Limb (tissue), 2 donors: ENCODE measurements around the gene PRKD2.
"Not testable (repeated sequence)": the region's sequence is repeated elsewhere in the genome, so short reads cannot be mapped to it uniquely, and the experiment has no call there.

Experiments used
- DNase-seq, 2 donors: peaks; one replicate each; pipeline ENCODE4 v3.0.0-alpha.2; 2016; ENCODE audit errors: extremely low spot score in 2 of 2

The PRKD2 gene

DNA sequence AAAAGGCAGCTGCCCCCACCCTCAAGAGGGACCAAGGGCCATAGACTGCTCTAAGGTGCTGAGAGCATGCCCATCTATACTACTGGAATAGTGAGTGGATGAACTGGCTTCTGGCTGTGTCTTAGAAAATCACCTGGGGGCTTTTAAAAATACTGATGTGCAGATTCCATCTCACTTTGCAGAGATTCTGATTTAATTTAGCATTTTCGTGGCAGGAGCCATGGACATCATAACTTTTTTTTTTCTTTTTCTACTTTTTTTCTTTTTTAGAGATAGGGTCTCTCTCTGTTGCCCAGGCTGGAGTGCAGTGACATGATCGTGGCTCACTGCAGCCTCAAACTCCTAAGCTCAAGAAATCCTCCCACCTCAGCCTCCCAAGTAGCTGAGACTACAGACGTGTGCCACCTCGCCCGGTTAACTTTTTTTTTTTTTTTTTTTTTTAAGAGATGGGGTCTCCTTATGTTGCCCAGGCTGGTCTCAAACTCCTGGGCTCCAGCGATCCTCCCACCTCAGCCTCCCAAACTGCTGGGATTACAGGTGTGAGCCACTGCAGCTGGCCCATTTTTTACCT, 4.1 kb downstream of the PRKD2 start:
- DNase-seq = not testable (repeated sequence)

DNA sequence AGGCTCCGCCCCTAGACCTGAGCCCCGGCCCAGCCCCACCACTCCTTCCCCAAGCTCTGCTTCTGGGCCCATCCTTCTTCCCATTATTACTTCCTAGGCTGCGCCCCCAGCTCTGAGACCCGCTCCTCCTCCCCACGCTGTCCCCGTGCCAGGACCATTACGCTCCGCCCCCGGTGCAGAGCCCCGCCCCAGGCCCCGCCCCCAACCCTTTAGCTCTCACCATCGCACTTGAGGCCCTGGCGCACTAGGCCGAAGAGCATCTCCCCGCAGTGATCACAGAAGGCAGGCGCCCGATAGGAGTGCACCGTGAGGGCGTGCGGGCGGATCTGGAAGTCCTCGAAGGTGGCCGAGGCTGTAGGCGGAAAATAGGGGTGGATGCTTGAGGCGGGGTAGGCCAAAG, 6.2 kb downstream of the PRKD2 start:
- peak in 1 of 2 donors; percentile 37 for DNase-seq

DNA sequence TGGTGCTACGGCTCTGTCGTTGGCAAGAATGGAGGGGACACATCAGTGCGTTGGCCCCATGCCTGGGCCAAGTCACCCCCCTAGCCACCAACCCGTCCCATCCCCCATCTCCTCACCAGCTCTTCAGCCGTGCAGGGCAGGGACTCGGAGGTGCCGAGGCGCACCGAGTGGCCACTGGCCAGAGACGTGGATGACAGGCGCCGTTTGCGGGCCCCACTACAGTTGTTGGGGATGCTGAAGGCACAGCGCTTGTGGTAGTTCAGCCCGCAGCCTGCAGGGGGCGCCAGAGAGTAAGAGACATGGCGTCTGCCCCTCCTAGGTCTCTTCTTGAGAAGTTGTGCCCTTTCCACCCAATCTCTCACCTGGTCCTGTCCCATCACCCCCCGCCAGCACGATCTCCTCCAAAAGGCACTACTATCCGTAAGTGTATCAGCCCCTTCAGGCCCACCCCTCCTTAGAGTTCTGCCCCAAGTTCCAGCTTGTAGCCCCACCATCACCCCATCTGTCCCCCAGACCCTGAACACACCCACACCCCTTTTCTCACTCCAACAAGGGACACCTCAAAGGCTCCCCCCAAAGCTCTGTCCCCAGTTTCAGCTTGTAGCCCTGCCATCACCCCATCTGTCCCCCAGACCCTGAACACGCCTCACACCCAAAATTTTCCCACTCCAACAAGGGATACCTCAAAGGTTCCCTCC, 12.4 kb downstream of the PRKD2 start:
- DNase-seq = peak in 1 of 2 donors; percentile 76

DNA sequence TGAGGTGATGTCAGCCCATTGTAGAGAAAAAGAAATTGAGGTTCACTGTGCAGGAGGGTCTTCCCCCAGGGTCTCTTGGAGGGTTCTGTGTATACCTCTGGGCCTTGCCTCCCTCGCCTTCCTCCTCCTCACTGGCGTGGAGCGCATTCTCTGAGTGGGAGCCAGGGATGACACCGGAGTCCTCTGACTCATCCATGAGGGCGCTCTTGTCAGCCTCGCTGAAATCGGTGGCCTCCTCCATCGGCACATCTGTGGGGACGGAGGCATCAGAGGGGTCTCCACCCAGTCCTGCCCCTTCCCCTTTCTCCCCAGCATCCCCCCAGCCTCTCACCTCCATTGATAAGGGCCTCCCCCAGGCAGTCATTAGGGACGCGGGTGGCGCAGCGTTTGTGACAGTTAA, 16.2 kb downstream of the PRKD2 start:
- no peak for DNase-seq

DNA sequence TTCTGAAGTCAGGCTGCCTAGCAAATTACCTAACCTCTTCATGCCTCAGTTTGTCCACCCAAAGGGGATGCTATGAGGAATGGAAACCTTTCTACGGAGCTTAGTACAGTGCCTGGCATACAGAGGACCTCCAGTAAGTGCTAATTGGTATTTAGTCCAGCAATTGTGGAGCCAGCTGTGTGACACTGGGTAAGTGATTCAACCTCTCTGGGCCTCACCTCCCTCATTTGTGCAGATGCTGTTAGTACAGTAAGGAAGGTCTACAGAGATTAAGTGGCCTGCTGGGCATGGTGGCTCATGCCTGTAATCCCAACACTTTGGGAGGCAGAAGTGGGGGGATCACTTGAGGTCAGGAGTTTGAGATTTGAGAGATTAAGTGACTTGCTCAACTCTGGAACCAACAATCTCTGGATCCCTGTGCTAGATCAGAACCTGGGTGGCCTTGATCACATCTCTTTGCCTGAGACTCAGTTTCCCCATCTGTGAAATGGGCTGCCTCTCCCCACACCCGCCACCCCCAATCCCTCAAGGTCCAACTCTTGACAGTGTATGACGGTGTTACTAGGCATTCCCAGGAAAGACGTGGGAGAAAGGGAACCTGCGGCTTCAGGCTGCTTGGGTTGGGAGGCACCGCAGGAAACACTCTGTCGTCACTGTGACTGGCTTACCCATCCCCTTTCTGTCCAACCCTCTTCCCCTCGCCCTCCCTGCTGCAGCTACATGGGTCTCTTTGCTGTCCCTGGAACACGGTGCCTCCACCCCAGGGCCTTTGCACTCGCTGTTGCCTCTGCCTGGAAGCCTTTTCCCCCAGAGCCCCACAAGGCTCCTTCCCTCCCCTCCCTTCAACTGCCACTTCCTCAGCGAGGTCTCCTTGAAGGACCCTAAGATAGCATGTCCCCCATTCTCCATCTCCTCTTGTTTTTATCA, 18.3 kb downstream of the PRKD2 start:
- DNase-seq = no peak

DNA sequence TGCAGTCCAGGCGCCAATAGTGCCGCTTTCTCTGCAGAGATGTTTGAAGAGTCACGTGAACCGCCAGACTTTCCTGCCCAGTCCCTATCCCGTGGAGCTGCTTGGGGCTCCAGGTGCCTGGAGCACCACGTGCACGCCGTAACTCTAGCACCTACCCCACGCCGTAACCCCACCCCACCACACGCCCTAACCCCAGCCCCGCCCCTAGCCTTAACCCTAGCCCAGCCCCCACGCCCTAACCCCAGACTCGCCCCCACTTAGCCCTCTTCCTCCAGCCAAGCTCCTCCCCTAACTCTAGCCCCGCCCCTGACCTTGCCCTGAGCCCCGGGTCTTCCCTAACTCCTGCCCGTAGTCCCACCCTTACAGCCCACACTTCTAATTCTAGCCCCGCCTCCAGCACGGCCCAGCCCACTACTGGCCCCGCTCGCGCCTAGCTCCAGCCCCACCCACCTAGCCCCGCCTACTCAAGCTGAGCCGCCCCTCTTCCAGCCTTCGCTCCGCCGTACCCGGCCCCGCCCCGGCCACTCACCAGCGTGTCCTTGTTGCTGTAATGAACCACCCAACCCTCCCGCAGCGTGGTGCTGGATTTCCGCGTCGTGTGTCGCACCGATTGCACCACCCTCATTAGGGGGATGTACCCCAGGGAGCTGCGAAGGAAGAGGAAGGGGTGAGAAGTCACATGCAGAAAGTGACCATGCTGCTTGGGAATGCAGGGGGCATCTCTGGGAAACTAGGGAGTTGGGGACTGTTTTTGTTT, 19.5 kb downstream of the PRKD2 start:
- DNase-seq = peak; percentile 78 to 88

DNA sequence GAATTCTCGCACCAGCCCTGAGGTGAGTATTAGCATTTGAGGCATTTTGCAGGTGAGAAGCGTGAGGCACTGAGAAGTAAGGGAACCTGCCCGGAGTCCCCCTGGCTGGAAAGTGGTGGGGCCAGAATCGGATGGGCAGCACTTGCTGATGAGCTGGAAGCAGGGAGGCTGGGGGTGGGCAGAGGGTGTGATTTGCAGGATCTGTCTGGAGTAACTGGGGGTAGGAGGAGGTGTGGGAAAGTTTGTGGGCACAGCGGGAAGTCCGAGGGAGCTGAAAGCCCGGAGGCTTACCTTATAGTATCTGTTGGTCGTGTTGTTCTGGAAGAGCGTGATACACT, 20.1 kb downstream of the PRKD2 start:
- DNase-seq = no peak

DNA sequence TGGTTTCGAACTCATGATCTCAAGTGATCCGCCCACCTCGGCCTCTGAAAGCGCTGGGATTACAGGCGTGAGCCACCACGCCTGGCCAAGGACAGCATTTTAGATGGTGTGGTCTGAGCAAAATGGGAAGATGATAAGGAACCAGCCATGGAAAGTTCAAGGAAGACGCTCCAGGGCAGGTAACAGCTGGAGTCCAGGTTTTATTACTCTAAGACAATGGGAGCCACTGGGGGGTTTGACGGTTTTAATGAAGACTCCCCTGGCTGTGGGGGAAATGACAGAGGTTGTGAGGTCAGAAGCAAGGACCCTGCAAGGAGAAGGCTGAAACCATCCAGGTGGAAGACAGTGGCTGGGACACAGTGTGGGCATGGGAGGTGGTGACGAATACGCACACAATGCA, 20.9 kb downstream of the PRKD2 start:
- no peak for DNase-seq

DNA sequence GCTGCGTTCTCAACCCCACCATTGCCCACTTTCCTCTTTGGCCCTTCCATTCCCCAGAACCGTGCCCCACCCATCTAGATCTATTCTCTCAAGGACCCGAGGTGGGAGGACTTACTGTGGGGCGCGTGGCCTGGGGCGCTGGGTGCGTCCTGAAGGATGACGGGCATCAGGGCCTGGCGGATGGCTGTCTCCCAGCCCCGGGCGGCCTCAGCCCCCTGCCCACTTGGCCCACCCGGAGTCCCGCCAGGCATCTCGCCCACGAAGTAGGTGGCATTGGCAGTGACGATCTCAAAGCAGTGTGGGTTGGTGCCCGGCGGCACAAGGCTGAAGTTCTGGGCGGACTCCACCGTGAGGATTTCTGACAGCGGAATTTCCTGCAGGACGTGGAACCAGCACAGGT, 23.2 kb downstream of the PRKD2 start:
- DNase-seq = no peak

DNA sequence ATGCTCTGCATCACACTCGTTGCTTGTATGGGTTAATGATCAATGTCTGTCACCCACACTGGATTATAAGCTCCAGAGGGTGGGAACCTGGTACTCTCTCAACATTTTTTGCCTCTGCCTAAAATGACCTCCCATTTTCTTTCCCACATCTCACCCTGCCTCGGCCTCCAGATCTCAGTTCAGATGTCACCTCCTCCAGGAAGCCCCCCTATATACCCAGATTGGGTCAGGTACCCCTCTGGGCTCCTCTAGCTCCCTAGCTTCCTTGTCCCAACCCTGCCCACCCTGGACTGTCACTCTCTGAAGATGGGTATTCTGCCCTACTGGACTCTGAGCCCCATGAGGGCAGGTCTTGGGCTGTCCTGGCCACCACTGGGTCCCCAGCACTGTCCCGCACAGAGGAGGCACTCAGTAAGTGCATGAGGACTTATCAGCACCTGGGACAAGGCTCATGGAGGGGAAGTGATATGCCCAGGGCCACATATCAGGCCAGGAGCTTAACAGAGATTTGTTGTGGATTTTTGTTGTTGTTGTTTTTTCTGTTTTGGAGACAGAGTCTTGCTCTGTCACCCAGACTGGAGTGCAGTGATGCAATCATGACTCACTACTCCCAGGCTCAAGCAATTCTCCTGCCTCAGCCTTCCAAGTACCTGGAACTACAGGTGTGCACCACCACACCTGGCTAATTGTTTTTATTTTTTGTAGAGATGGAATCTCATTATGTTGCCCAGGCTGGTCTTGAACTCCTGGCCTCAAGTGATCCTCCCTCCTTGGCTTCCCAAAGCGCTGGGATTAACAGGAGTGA, 23.8 kb downstream of the PRKD2 start:
- no peak for DNase-seq

DNA sequence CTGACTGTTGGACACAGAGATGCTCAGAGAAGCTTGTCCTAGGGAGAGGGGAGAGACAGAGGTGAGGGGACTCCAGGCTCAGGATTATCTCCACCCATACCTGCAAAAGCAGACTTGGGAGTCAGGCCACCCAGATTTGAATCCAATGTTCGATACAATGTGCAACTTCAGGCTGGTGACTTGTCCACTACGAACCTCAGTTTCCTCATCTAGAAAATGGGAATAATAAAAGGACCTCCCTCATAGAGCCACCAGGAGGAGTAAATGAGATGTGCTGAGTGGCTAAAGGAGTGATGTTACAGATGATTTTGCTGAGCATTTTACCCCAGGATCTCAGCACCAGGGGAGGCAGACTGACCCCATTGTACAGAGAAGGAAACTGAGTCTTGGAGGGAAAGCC, 25.0 kb downstream of the PRKD2 start:
- no peak for DNase-seq

DNA sequence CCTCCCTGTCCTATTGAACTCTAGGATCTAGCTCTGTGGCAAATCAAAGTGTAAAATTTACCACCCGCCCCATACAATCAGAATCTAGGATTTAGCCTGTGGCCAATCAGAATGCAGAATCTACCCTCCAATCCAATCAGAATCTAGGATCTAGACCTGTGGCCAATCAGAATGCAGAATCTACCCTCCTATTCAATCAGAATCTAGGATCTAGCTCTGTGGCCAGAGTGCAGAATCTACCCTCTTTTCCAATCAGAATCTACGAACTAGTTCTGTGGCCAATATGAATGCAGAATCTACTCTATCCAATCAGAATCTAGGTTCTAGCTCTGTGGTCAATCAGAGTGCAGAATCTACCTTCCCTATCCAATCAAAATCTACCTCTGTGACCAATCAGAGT, 25.8 kb downstream of the PRKD2 start:
- DNase-seq = no peak

DNA sequence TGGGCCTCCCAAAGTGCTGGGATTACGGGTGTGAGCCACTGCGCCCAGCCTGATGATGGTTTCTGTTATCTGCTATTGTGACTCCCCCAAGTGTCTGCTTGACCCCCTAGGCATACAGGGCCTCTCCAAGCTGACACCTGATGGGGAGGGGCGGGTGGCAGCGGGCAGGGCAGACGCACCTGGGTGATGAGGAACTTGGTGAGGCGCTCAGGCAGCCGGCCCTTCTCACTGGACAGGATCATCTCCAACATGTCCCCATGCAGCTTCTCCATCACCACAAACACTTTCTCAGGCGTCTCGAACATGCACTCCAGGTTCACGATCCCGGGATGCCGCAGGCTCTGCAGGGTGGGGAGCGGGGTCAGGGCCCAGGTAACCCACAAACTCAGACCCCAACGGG, 27.6 kb downstream of the PRKD2 start:
- DNase-seq = no peak

DNA sequence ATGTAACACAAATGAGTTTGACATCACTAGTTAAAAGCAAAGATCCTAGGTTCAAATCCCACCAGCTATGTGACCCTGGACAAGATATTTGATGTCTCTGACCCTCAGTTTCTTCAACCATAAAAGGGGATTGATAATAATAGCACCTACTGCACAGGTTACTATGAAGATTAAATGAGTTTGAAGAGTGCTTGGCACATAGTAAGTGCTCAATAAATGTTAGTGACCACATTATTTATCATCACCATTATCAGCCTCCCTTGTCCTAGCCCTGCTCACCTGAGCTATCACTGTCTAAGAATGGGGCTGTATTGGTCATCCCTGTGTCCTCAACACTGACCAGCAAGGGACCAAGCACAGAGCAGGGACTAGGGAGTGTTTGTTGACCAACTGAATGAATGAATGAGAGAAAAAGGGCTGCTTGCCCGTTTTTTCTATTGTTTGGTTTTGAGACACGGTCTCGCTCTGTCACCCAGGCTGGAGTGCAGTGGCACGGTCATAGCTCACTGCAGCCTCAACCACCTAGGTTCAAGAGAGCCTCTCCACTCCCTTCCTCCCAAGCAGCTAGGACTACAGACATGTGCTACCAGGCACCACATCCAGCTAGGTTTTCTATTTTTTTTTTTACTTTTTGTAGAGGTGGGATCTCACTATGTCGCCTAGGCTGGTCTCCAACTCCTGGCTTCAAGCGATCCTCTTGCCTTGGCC, 29.3 kb downstream of the PRKD2 start:
- no peak for DNase-seq

DNA sequence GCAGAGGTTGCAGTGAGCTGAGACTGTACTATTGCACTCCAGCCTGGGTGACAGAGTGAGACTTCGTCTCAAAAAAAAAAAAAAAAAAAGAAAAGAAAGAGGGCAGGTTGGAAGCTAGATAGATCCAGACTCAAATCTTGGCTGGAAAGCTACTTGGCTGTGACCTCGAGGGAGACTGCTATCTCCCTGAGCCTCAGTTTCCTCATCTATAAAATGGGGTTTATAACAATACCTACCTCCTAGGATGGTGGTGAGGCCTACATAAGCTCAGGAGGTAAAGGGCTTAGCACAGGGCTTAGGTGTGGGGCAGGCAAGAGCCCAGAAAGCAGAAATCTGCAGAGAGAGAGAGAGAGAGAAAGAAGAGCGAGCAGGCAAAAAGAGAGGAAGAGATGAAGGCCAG, 31.7 kb downstream of the PRKD2 start:
- no peak for DNase-seq

DNA sequence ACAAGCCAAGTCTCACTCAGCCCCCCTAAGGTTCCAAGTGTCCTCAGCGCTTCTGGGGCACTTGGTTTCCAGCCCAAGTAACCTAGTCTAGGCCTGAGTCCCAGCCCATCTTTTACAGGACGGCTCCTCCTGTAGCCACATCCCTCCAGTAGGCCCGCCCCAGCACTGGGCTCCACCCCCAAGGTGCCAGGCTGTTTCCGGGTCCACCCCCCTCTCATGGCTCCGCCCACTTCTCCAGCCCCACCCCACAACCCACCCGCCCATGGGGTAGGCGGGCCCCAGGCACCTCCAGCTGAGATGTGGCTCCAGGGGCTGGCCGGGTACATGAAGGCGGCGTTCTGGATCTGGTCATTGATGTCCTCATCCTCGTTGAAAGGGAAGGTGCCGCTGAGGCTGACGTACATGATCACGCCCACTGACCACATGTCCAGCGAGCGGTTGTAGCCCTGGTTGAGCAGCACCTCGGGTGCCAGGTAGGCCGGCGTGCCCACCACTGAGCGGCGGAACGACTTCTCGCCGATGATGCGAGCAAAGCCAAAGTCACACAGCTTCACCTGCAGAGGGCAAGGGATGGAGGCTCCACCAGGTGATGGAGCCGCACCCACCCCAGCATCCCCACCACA, 38.7 kb downstream of the PRKD2 start:
- no peak for DNase-seq

DNA sequence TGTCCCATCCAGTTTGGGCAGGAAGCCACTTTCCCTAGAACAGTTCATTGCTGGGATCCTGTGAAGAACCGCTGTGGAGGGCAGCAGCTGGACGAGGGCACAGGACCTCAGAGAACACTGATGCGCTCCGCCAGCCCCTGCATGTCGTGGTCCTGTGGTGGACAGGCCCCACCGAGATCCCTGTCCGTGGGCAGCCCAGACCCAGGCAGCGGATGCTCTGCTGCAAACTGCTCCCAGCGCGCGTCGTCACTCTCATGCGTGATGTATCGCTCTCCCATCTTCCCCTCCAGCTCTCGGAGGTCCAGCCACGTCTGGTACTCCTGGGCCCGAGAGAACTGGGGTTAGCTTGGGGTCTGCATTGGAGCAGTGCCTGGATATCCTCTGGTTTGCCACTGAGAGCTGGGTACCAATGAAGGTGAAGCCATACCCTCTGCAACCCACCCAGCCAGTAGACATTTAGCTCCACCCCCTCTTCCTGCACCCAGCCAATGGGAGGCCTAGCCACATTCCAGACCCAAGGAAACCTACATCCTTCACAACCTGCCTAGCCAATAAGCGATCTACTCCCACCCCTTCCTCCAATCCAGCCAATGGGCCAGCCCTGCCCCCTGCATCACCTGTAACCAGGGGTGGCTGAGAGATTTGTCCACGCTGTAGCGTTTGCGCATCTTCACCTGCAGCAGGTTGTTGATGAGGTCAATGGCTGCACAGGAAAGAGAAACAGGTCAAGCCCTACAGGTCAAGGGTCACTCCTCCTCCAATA, 42.3 kb downstream of the PRKD2 start:
- DNase-seq = no peak

DNA sequence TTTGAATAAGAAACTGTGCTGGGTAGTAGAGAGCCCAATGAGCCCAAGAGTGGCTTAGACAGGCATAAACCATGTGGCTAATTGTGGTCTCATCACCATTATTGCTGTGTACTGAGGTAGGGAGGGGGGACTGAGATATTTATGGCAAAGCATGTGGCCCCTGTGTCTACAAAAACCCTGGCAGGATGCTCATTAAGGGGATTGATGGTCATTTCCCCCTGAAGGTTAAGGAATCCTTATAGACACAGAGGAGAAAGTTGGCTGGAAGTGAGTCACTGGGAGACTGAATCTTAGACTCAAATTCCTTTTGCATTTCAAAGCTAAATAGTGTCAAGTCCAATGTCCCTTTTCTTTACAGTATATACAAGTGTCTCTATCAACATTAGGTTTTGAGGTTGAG, 46.1 kb downstream of the PRKD2 start:
- no peak for DNase-seq

DNA sequence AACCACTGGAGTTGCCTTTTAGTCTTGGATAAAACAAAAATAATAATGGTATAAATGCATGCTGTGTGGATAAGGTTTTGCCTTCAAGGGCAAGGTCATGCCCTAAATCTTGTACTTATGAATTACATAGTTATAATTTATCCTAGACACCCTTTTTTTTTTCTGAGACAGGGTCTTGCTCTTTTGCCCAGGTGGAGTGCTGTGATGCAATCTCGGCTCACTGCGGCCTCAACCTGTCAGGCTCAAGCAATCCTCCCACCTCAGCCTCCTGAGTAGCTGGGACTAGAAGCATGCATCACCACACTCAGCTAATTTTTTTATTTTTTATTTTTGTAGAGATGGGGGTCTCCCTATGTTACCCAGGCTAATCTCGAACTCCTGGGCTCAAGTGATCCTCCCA, 48.3 kb downstream of the PRKD2 start:
- DNase-seq = no peak
